Effector memory CD4-positive, alpha-beta T cell (primary cell): Measurements from ENCODE around the gene MRPL53.

Experiments used
- DNase-seq, 3 donors: peaks; one replicate each; pipeline ENCODE4 v3.0.0-alpha.2; 2020
- H3K27ac ChIP-seq: 2 replicates; pipeline ENCODE4 v1.7.0; 2013; ENCODE audit warnings: mild to moderate bottlenecking, low read length, moderate library complexity; ENCODE audit not compliant: insufficient read depth, poor library complexity, severe bottlenecking
- H3K27me3 ChIP-seq: replicated peaks from 2 replicates; pipeline ENCODE4 v1.7.0; 2013; ENCODE audit warnings: mild to moderate bottlenecking, low read length; ENCODE audit not compliant: insufficient read depth, control insufficient read depth, poor library complexity, severe bottlenecking
- H3K36me3 ChIP-seq: 2 replicates; pipeline ENCODE4 v1.7.0; 2013; ENCODE audit warnings: mild to moderate bottlenecking, low read length, moderate library complexity; ENCODE audit not compliant: control insufficient read depth, insufficient read depth
- H3K4me1 ChIP-seq: 2 replicates; pipeline ENCODE4 v1.7.0; 2013; ENCODE audit warnings: low read length, mild to moderate bottlenecking; ENCODE audit not compliant: control insufficient read depth, insufficient read depth, poor library complexity, severe bottlenecking
- H3K4me3 ChIP-seq: 2 replicates; pipeline ENCODE4 v1.7.0; 2013; ENCODE audit warnings: low read length, low read depth, mild to moderate bottlenecking; ENCODE audit not compliant: insufficient read depth, poor library complexity, severe bottlenecking
- H3K9me3 ChIP-seq: 2 replicates; pipeline ENCODE4 v1.7.0; 2013; ENCODE audit warnings: mild to moderate bottlenecking, low read length, moderate library complexity; ENCODE audit not compliant: control insufficient read depth
- total RNA-seq, 3 donors: gene quantifications; one replicate each; lab custom pipeline; 2026; lab: John Stamatoyannopoulos, UW

Gene MRPL53
- total RNA-seq, result 0 to 0.17 (median 0) reads per million in 3 donors

GRCh38 chr2:74472086-74472944 is at the start of gene MRPL53:
Gene MRPL53 (minus strand): TSS chr2:74472680. CDS start chr2:74472660, 20 bp downstream.
- Histone ChIP-seq H3K4me3 (peak within 1 kb of the TSS; percentile 58), H3K4me1 (peaks cover 16% of the 10 kb centered on the region), H3K27ac (peak within 1 kb of the TSS; percentile 81), H3K36me3 (peaks cover 8% of the 10 kb centered on the region), H3K9me3 (no peaks in the 10 kb centered on the region), H3K27me3 (no peaks in the 10 kb centered on the region)
- peak; percentile 91 to 96 (median 92) for DNase-seq

GRCh38 chr2:74516650-74517049 is 44.2 kb upstream of the MRPL53 start:
- DNase-seq, result no peak
- Histone ChIP-seq H3K4me1 (peaks cover 36% of the 10 kb centered on the region), H3K27ac (no peak overlapping the region), H3K27me3 (peaks cover 58% of the 10 kb centered on the region), H3K4me3 (peak overlapping the region; percentile 58), H3K36me3 (no peaks in the 10 kb centered on the region), H3K9me3 (no peaks in the 10 kb centered on the region)

GRCh38 chr2:74515981-74516633 is 43.6 kb upstream of the MRPL53 start:
- peak overlapping the region; percentile 58 for H3K4me3 ChIP-seq
- no peaks in the 10 kb centered on the region for H3K9me3 ChIP-seq
- H3K27me3 ChIP-seq, result peaks cover 58% of the 10 kb centered on the region
- H3K27ac ChIP-seq, result no peak overlapping the region
- H3K36me3 ChIP-seq, result no peaks in the 10 kb centered on the region
- peaks cover 36% of the 10 kb centered on the region for H3K4me1 ChIP-seq
- peak; percentile 41 to 60 (median 58) for DNase-seq

- no peaks in the 10 kb centered on the region for H3K36me3 ChIP-seq
- DNase-seq, result no peak
- H3K4me3 ChIP-seq, result peak overlapping the region; percentile 58
- peaks cover 58% of the 10 kb centered on the region for H3K27me3 ChIP-seq
- H3K4me1 ChIP-seq, result peaks cover 36% of the 10 kb centered on the region
- H3K9me3 ChIP-seq, result no peaks in the 10 kb centered on the region
- H3K27ac ChIP-seq, result no peak overlapping the region
Observed at GRCh38 chr2:74515271-74515980, 42.9 kb upstream of the MRPL53 start.

GRCh38 chr2:74514368-74515270 is 42.1 kb upstream of the MRPL53 start, which contains the start of gene TLX2:
Gene TLX2 (plus strand): TSS chr2:74514450. CDS start chr2:74514807, 357 bp downstream.
- Histone ChIP-seq H3K4me3 (peak within 1 kb of the TSS; percentile 58), H3K4me1 (peaks cover 36% of the 10 kb centered on the region), H3K9me3 (no peaks in the 10 kb centered on the region), H3K36me3 (no peaks in the 10 kb centered on the region), H3K27ac (no peak within 1 kb of the TSS), H3K27me3 (peaks cover 55% of the 10 kb centered on the region)
- no peak for DNase-seq

GRCh38 chr2:74513605-74514367 is 41.3 kb upstream of the MRPL53 start:
- peaks cover 36% of the 10 kb centered on the region for H3K4me1 ChIP-seq
- no peak for DNase-seq
- no peaks in the 10 kb centered on the region for H3K9me3 ChIP-seq
- H3K27ac ChIP-seq, result no peak overlapping the region
- no peaks in the 10 kb centered on the region for H3K36me3 ChIP-seq
- H3K4me3 ChIP-seq, result peak overlapping the region; percentile 58
- peaks cover 47% of the 10 kb centered on the region for H3K27me3 ChIP-seq

- no peaks in the 10 kb centered on the region for H3K36me3 ChIP-seq
- H3K27ac ChIP-seq, result no peak overlapping the region
- no peak overlapping the region for H3K4me3 ChIP-seq
- no peaks in the 10 kb centered on the region for H3K9me3 ChIP-seq
- H3K4me1 ChIP-seq, result peaks cover 39% of the 10 kb centered on the region
- no peak for DNase-seq
- peaks cover 41% of the 10 kb centered on the region for H3K27me3 ChIP-seq
Observed at GRCh38 chr2:74512744-74513604, 40.5 kb upstream of the MRPL53 start.
